NCI-H82 treated with DMSO at 0.1 percent for 48 hours (cell line): ENCODE results near the gene ADRM1.

Experiments used
- DNase-seq: peaks from one replicate; lab custom pipeline; 2025; ENCODE audit not compliant: unreplicated experiment; lab: John Stamatoyannopoulos, UW

Gene ADRM1

DNA sequence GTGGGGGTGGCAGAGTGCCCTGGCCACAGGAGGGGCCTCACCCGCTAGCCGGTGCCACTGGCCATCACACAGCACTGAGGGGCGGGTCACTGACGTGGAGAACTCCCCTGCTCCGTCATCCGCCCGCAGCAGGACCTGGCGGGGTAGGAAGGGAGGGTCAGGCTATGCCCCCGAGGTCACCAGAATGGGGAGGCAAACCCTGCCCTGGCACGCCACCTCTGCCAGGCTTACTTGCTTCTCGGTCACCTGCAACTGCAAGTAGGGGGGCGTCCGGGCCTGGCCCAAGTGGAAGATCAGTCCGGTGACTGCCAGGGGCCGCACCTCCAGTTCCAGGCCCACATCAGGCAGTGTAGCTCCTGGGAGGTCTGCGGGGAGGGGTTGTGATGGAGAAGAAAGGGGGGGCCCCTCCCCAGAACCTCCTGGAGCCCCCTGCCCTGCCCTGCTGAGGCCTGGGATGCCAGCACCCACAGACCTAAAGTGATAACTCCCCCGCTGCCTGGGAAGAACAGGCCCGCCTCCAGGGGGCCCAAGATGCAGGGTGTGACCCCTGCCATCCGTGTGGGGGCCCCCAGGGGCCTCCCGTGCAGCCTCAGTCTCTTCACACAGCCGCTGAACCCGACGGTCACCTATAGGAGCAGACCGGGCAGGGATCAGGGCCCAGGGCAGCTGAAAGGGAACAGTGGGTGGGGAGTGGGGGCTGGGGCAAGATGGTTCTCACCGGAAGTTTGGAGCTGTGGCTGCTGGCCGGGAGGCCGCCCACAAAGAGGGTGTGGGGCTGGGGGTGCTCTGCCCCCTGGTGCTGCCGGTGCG lies 7.4 kb downstream of the ADRM1 start:
- no peak for DNase-seq

DNA sequence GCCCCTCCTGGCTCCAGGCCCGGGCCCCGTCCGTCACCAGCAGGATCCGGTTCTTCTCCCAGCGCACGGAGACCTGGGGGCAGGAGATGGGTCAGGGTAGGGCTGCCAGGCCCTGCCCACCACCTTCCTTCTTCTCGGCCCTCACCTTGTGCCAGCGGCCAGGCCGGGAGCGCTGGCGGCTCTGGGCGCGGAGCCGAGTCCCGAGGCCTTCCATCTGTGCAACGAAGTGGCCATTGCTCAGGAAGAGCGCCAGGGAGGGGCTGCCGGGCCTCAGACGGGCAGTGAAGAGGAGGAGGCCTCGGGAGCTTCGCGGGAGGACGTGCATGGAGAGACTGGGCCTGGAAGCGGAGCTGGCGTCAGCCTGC lies 7.9 kb downstream of the ADRM1 start:
- no peak for DNase-seq

DNA sequence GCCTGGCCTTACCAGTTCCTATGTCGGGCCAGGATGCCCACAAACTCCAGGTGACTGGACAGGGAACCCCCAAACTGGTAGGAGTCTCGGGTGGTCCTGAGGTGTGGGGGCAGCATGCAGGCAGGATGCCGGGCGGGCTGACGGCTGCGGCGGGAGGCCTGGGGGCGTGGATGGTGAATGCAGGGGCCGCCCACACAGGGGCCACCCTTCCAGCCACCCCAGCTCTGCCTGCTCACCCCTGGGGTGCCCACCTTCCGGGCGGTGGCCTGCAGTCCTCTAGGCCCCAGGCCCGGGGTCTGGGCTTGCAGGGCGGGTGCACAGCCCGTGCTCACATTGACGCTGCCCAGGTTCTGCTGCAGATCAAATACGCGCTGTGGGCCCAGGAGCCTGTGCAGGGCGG lies 8.4 kb downstream of the ADRM1 start:
- no peak for DNase-seq

DNA sequence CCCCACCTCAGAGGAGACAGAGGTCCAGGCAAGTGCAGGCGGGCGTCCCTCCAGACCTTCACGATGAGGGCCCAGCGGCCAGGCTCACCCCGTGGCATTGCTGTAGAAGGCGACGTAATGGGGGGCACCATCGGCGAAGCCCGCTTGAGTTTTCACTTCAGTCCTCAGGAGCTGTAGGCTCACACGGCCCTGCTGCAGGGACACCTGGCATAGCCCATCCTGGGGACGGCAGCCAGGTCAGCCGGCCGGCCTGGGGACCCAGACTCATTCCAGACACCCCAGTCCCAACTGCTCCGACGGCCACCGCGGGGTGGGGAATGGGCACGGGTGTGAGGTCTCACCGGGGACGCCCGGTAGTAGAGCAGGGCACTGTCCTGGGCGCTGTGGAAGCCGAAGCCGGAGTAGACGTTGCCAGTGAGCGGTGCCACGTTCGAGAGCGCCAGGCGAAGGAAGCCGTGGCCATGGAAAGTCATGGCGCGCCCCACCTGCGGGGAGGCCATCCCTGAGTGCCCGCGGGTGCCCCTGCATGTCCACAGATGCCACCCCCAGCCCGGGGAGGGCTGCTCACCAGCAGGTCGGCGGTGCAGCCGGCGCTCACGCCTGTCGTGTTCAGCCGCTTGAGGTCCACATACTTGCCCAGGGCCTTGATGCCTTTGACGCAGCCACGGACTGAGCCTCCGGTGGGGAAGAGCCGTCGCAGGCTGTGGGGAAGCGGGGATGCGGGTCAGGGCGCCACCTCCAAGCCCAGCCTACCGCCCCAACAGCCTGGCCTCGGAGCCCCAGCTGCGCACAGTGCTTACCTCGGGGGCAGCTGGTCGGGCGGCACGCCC lies 9.2 kb downstream of the ADRM1 start:
- DNase-seq: no peak

DNA sequence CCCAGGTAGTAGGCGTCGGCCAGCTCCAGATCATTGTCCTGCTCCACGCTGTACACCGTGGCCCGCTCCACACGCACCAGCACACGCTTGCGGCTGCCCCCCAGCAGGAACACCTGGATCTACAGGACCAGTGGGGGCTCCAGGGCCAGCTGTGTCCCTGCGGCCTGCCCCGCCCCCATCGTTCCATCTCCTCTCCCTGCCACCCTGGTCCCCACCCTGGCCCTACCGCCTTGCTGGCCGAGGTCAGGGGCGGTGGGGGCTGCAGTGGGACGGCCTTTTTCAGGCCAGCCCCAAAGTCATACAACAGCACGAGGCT lies 9.8 kb downstream of the ADRM1 start:
- no peak for DNase-seq

DNA sequence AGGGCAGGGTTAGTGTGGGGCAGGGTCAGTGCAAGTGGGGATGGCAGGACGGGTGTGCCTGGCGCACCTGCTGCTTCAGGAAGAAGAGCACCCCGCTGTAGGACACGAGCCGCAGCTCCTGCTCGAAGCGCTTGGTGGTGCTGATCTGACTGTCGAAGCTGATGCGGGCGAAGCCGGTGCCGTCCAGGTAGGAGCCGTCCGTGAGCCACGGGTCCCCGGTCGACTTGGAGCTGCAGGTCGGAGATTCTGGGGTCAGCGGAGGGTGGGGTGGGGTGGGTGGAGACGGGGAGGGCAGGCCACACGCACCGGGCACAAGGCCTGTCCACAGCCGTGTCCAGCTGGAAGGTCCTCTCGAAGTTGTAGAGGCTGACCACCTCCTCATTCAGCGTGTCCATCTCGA lies 10.2 kb downstream of the ADRM1 start:
- DNase-seq: no peak

DNA sequence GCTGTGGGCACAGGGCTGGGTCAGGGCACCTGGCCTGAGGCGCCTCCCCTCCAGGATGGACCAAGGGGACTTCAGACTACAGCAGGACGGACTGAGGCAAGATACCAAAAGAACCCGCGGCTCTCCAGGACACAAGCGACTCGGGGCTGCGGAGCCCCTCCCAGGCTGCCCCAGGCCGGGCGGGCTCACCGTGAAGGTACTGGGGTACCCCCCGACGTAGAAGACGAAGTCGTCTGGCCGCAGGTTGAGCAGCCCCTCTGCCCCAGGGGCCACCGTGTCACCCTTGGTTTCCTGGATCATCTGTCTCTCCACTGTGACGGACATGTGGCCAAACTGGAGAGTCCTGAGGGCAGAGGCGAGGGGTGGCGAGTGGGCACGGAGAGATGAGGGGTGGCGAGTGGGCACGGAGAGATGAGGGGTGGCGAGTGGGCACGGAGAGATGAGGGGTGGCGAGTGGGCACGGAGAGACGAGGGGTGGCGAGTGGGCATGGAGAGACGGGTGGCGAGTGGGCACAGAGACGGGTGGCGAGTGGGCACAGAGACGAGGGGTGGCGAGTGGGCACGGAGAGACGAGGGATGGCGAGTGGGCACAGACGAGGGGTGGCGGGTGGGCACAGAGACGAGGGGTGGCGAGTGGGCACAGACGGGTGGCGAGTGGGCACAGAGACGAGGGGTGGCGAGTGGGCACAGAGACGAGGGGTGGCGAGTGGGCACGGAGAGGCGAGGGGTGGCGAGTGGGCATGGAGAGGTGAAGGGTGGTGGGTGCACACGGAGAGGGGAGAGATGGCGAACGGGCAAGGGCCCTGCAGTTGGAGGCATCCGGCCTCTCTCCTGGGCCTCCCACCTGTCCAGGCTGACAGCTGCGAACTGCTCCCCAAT lies 10.9 kb downstream of the ADRM1 start:
- no peak for DNase-seq

DNA sequence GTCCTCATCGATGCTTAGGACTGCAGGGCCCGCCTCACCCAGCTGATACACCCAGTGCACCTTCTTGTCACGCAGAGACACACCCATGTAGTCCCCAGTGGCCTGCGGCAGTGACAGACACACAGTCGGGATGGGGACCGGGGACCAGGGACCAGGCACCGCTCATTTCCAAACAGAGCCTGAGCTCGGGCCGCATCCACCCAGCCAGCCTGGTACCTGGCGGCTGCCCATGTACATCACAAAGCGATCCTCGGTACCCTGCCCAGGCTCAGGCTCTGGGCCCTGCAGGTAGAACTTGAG lies 11.5 kb downstream of the ADRM1 start:
- DNase-seq: no peak

DNA sequence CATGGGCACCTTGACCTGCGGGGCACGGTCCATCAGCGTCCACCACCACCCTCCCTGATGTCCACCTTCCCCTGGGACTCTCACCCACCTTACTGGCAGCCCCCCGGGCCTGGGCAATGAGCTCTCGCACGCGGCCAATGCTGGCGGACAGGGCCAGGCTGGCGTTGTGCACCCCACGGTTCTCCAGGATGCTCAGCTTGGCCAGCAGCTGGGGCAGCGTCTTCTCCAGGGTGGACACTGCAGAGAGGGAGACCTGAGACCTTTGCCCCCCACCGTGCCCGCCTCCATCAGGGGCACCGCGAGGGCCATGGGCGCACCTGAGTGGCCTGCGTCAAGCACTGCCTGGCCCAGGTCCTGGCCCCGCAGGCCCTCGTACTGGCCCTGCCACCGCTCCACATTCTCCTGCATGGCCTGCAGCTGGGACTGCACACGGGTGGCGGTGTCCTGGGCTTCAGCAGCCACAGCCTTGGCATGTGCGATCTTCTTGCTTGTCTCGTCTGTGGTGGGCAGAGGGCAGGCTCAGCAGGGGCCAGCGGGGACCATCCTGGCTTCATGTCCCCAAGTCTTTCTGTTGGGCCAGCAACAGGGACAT lies 12.0 kb downstream of the ADRM1 start:
- DNase-seq: no peak

DNA sequence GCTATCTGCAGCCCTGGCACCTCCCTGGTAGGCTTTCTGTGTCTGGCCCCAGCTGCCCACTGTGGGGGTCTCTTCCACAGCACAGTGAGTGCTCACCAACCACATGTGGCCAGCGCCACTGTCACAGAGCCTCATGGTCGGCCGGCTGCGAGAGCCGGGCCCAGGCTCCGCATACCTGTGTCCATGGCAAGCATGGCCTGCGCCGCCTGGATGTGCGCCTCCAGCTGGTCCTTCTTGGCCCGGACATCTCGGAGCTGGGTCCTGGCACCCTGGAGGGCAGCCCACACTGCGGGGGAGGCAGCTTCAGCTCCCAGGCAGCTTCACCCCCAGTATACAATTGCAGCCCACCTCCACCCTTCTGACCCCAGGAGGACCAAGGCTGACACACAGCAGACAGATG lies 13.0 kb downstream of the ADRM1 start:
- no peak for DNase-seq

DNA sequence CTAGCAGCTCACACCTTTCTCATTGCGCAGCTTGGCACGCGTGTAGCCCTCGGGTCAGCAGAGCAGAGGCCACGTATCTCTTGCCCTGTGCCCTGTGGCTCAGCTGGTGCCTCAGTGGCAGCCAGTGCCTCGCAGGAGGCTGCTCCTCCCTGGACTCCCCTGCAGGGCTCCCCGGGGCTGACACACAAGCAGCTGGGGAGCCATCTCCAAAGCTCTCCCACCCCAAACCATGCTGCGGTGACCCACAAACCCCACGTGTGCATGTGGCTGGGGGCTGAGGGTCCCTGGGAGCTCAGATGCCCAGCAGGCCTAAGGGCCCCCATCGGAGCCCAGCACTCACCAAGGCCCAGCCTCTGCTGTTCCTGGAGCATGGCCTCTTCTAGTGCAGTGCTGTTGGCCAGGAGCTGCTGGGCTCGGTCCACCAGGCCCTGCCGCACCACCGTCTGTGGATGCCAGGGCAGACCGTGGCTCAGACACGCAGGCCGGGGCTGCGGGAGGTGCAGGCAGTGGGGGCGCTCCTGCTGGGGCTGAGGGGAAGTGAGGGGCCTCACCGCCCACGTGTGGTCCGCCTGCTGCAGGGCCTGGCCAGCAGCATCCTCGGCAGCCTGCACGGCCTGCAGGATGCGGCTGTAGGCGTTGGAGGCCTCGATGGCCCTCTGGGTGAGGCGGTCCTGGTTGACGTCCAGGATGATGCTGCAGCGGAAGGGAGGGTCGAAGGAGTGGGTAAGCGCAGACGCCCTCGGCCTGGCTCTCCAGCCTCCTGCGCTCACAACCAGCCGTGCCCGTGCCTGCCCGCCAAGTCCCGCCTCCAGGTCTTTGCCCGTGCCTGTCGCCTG lies 13.8 kb downstream of the ADRM1 start:
- DNase-seq: no peak

DNA sequence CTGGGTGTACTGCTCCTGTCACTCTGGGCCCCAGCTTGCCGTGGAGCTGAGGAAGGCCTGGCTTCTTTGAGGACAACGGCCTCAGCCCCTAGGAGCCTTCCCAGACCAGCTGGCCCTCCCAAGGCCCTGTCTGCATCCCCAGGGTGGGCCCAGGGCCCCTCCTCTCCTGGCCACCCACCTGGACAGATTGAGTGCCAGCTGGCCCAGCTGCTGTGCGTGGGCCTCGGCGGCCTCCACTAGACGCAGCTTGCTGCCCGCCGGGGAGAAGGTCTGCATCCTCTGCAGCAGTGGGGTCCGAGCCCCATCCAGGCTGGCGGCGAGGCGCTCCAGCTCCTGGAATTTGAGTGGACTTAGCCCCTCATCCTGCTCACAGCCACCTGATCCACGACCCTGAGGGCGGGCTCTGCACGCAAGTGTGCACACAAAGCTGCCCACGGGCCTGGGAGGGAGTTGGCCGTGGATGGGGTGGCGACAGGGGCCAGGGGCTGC lies 14.4 kb downstream of the ADRM1 start:
- DNase-seq: no peak

DNA sequence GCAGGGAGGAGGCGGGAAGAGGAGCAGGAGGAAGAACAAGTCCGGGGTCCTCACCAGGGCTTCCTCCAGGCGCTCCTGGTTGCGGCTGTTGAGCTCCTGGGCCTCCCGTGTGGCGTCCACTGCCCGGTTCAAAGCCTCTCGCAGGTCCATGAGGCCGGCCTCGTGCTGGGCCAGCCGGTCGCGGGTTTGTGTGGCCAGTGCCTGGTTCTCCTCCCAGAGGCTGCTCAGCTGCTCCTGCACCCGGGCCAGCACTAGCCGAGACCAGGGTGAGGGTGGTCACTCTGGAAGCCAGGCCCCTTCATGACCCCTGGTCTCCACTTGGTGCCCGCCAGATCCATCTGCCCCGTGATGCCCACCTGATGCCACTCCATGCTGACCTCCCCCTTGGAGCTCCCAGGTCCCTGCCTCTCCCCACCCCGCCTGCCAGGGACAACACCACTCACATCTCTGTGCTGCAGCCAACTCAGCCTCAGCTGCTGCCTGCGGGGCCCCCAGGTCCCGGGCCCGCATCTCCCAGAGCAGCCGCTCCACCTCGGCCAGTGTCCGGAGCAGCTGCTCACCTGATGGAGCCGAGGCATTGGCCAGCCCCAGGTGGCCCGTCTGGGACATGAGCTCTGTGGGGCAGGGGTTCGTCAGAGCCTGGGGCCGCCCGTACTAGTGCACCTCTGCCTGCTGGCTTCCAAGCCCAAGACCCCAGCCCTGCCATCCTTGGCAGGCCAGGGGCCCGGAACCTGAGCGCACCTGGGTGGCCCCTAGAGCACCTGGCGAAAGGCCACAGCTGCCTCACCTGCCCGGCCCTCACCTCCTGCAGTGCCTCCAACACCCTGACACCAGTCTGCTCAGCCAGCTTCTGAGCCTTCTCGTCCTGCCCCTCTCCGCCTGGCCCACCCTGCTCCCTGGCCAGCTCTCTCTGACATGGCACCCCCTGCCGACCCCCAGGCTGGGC lies 15.9 kb downstream of the ADRM1 start:
- DNase-seq: no peak

DNA sequence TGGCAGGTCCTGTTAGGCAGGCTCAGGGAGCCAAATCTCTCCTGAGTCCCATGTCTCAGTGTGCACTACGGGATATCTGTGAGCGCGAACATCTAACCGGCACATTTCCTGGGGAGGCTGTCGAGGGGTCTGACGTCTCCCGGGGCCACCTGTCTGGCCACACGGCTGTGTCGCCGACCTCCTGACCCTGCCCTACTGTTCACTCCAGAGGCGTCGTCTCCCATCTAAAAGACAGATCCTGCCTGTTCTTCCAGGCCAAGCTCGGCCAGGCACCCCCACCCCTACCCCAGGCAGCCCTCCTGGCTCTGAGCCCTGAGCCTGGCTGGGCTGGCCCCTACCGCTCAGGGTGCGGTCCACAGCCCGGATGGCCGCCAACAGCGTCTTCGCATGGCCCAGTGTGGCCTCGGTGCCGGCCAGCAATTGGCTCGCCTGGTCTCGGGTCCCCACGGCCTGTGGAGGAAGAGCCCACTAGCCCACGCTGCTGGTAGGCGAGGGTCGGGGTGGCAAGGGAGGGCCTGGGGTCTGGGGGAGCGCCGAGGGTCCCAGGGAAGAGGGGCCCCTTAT lies 16.6 kb downstream of the ADRM1 start:
- DNase-seq: no peak

DNA sequence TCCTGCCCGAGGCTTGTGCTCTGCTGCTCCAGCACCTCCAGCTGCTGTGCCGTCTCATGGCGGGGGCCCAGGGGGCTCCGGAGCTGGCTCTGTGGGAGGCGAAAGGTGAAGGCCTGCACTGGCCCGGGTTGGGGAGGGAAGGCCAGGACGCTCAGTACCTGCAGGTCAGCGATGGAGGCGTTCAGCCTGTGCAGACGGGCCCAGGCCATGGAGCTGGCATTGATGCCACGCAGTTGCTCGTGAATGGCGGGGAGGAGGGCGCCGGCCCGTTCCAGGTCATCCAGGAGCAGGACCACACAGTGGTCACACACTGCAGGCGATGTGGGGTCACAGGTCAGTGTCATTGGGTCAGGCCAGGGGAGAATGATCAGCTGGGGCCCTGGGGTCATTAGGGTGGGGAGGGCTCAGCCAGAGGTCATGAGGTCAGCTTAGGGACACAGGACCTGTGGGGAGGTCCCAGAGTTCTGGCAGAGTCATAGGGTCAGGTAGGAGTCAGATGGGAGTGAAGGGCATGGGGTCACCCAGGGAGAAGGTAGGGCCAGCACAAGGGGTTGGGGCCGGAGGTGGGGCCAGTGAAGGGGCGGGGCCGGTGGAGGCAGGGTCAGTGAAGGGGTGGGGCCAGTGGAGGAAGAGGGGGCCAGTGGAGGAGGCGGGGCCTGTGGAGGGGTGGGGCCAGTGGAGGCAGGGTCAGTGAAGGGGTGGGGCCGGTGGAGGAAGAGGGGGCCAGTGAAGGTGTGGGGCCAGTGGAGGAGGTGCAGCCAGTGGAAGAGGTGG lies 18.0 kb downstream of the ADRM1 start:
- no peak for DNase-seq

DNA sequence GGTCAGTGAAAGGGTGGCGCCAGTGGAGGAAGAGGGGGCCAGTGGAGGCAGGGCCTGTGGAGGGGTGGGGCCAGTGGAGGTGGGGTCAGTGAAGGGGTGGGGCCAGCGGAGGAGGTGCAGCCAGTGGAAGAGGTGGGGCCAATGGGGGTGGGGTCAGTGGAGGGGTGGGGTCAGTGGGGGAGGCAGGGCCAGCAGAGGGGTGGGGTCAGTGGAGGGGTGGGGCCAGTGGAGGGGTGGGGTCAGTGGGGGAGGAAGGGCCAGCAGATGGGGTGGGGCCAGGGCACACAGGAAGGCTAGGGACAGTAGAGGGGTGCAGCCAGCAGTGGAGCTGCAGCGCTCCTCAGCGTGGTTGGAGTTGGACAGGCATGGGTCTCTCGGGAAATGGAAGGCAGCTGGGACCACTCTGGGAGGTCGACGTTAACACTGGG lies 18.7 kb downstream of the ADRM1 start:
- no peak for DNase-seq

DNA sequence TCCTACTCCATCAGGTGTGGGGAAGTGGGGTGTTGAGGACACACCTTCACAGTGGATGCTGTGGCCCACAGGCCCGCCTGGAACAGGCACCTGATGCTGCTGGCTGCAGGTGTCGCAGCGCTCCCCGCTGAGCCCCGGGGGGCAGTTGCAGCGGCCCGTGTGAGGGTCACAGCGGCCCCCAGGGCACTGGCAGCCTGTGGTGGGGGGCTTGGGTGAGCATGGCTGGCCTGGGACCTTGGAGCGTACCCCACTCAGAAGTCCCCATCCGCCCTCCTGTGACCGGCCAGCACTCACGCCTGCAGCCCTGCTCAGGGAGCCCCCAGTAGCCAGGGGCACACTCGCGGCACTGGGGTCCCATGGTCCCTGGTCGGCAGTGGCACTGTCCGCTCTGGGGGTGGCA lies 19.2 kb downstream of the ADRM1 start:
- no peak for DNase-seq

DNA sequence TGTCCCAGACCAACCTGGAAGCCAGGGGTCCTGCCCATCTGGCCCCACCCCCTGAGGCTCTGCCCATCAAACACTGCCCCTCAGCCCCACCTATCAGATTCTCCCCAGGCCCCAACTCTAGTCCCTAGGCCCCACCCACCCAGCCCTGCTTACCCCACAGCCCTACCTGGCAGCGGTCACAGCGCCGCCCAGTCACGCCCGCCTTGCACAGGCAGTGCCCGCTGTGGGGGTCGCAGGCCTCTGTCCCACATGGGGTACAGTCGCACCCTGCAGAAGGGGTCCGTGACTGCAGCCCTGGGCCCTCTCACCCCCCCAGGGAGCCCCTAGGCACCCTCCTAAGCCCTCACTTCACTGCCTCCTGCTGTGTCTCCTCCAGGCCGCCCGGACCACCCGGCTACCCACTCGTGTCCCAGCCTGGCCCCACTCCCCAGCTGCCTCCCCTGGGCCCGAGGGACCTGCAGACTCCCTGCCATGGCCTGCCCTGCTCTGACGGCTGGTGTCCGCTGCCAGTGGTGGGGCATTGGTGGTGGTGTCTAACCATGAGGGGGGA lies 19.8 kb downstream of the ADRM1 start:
- no peak for DNase-seq
